ENCODE measurements around the gene SLC25A30. TPM values are rescaled to one million over a fixed set of nuclear protein-coding genes. Genes with fewer than 3 reads are reported as not detected.
"Not testable (repeated sequence)": the region's sequence is repeated elsewhere in the genome, so short reads cannot be mapped to it uniquely, and the experiment has no call there.

SLC25A30 gene
- total and polyA plus RNA-seq, 2 donors, result 2.9 to 5.9 TPM

GRCh38 chr13:45390348-45390747 is 27.8 kb downstream of the SLC25A30 start:
- not testable (repeated sequence) for H3K9me3 ChIP-seq (ENCODE audit: control insufficient read depth in 2 of 2, insufficient read depth in 1 of 2, low read length in 1 of 2); H3K27me3 ChIP-seq (ENCODE audit: control insufficient read depth in 2 of 2, insufficient read depth in 1 of 2, low read length in 1 of 2); DNase-seq (ENCODE audit: low read depth in 6 of 9, low spot score in 9 of 9); H3K4me1 ChIP-seq (ENCODE audit: control insufficient read depth in 2 of 2, insufficient read depth in 2 of 2, low read length in 2 of 2); H3K4me3 ChIP-seq (ENCODE audit: low read length in 2 of 2); H3K36me3 ChIP-seq (ENCODE audit: control insufficient read depth in 2 of 2, insufficient read depth in 2 of 2, low read length in 1 of 2); H3K27ac ChIP-seq (ENCODE audit: low read depth in 1 of 2, low read length in 1 of 2)
- 96% methylated on average over 8 of the region's 9 CpGs for WGBS

DNA sequence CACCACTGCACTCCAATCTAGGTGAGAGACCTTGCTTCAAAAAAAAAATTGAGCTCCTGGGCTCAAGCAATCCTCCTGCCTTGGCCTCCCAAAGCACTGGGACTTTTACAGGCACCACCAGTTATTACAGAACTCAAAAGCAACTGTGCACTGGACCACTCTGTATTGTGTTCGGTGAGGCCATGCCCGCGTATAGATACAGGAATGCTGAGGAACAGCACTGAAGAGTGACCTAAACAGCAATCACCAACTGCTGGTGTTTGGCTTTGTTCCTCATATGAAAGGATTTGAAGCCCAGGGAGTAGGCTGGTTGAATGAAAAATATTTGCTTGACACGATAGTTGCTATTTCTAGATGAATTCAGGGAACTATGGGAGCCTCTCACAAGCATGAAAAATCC is 29.5 kb downstream of the SLC25A30 start:
- no peak for DNase-seq (ENCODE audit: low read depth in 6 of 9, low spot score in 9 of 9)
- Histone ChIP-seq H3K4me1 (ENCODE audit: control insufficient read depth in 2 of 2, insufficient read depth in 2 of 2, low read length in 2 of 2) (no peaks in the 10 kb centered on the region), H3K4me3 (ENCODE audit: low read length in 2 of 2) (no peak overlapping the region), H3K36me3 (ENCODE audit: control insufficient read depth in 2 of 2, insufficient read depth in 2 of 2, low read length in 1 of 2) (peaks cover 0 to 8% of the 10 kb centered on the region in 2 donors), H3K9me3 (ENCODE audit: control insufficient read depth in 2 of 2, insufficient read depth in 1 of 2, low read length in 1 of 2) (no peaks in the 10 kb centered on the region), H3K27me3 (ENCODE audit: control insufficient read depth in 2 of 2, insufficient read depth in 1 of 2, low read length in 1 of 2) (no peaks in the 10 kb centered on the region), H3K27ac (ENCODE audit: low read depth in 1 of 2, low read length in 1 of 2) (no peak overlapping the region)
- WGBS, result 97% methylated on average over 4 of the region's 4 CpGs

DNA sequence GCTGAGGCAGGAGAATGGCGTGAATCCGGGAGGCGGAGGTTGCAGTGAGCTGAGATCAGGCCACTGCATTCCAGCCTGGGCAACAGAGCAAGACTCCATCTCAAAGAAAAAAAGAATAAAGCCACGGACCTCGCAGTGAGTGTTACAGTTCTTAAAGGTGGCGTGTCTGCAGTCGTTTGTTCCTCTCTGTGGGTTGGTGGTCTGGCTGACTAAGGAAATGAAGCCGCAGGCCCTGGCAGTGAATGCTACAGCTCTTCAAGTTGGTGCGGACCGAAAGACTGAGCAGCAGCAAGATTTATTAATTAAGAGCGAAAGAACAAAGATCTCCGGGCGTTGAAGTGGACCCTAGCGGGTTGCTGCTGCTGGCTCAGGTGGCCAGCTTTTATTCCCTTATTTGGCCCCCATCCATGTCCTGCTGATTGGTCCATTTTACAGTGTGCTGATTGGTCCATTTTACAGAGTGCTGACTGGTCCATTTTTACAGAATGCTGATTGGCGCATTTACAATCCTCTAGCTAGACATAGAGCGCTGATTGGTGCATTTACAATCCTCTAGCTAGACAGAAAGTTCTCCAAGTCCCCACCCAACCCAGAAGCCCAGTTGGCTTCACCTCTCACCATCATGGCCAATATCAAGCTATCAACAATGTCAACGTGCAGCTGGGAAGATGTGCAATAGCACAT is 31.1 kb downstream of the SLC25A30 start:
- not testable (repeated sequence) for H3K4me3 ChIP-seq (ENCODE audit: low read length in 2 of 2); H3K27me3 ChIP-seq (ENCODE audit: control insufficient read depth in 2 of 2, insufficient read depth in 1 of 2, low read length in 1 of 2); H3K4me1 ChIP-seq (ENCODE audit: control insufficient read depth in 2 of 2, insufficient read depth in 2 of 2, low read length in 2 of 2); DNase-seq (ENCODE audit: low read depth in 6 of 9, low spot score in 9 of 9); H3K36me3 ChIP-seq (ENCODE audit: control insufficient read depth in 2 of 2, insufficient read depth in 2 of 2, low read length in 1 of 2); H3K27ac ChIP-seq (ENCODE audit: low read depth in 1 of 2, low read length in 1 of 2); H3K9me3 ChIP-seq (ENCODE audit: control insufficient read depth in 2 of 2, insufficient read depth in 1 of 2, low read length in 1 of 2)
- 54% methylated on average over 17 of the region's 17 CpGs for WGBS

GRCh38 chr13:45385907-45386553 is 32.1 kb downstream of the SLC25A30 start:
- DNase-seq (ENCODE audit: low read depth in 6 of 9, low spot score in 9 of 9), result no peak
- H3K27ac ChIP-seq (ENCODE audit: low read depth in 1 of 2, low read length in 1 of 2), result no peak overlapping the region
- 98% methylated on average over 5 of the region's 5 CpGs for WGBS
- peaks cover 0 to 5% of the 10 kb centered on the region in 2 donors for H3K36me3 ChIP-seq (ENCODE audit: control insufficient read depth in 2 of 2, insufficient read depth in 2 of 2, low read length in 1 of 2)
- no peaks in the 10 kb centered on the region for H3K4me1 ChIP-seq (ENCODE audit: control insufficient read depth in 2 of 2, insufficient read depth in 2 of 2, low read length in 2 of 2)
- no peak overlapping the region for H3K4me3 ChIP-seq (ENCODE audit: low read length in 2 of 2)
- no peaks in the 10 kb centered on the region for H3K9me3 ChIP-seq (ENCODE audit: control insufficient read depth in 2 of 2, insufficient read depth in 1 of 2, low read length in 1 of 2)
- no peaks in the 10 kb centered on the region for H3K27me3 ChIP-seq (ENCODE audit: control insufficient read depth in 2 of 2, insufficient read depth in 1 of 2, low read length in 1 of 2)

- H3K27me3 ChIP-seq (ENCODE audit: control insufficient read depth in 2 of 2, insufficient read depth in 1 of 2, low read length in 1 of 2), result no peaks in the 10 kb centered on the region
- no peaks in the 10 kb centered on the region for H3K9me3 ChIP-seq (ENCODE audit: control insufficient read depth in 2 of 2, insufficient read depth in 1 of 2, low read length in 1 of 2)
- H3K27ac ChIP-seq (ENCODE audit: low read depth in 1 of 2, low read length in 1 of 2), result no peak overlapping the region
- peaks cover 0 to 5% of the 10 kb centered on the region in 2 donors for H3K36me3 ChIP-seq (ENCODE audit: control insufficient read depth in 2 of 2, insufficient read depth in 2 of 2, low read length in 1 of 2)
- WGBS, result over 99% methylated on average over 5 of the region's 5 CpGs
- DNase-seq (ENCODE audit: low read depth in 6 of 9, low spot score in 9 of 9), result no peak
- H3K4me1 ChIP-seq (ENCODE audit: control insufficient read depth in 2 of 2, insufficient read depth in 2 of 2, low read length in 2 of 2), result no peaks in the 10 kb centered on the region
- no peak overlapping the region for H3K4me3 ChIP-seq (ENCODE audit: low read length in 2 of 2)
Observed at GRCh38 chr13:45385320-45385719, 32.9 kb downstream of the SLC25A30 start.

DNA sequence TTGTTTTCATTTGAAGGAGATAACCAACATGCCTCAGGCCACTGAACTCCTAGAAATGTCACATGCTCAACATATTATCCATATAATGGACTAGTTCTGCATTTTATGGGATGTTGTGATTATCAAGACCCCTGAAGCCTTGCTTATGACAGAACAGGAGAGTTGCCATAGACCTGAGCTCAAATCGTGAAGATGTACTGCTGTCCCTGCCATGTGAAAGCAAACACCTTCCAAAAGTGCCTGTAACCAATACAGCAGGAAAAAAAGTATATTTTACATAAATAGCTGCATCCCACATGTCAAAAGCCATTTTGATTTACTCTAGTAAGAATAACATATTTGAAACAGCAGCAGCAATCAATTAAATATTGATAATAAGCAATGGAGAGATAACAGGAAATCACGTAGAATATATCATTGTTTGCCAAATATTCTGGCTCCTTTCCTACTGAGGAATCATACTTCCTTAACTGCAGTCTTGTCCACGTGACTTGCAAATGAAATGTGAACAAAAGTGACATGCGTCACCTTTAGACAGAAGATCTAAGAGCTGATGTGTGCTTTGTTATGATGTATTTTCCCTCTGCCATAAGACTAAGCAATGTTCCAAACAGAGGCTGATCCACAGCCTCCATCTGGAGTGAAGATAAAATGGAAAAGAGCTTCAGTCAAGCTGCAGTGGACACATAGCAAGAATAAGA is 33.5 kb downstream of the SLC25A30 start:
- H3K4me1 ChIP-seq (ENCODE audit: control insufficient read depth in 2 of 2, insufficient read depth in 2 of 2, low read length in 2 of 2), result no peaks in the 10 kb centered on the region
- H3K4me3 ChIP-seq (ENCODE audit: low read length in 2 of 2), result no peak overlapping the region
- H3K27me3 ChIP-seq (ENCODE audit: control insufficient read depth in 2 of 2, insufficient read depth in 1 of 2, low read length in 1 of 2), result no peaks in the 10 kb centered on the region
- H3K27ac ChIP-seq (ENCODE audit: low read depth in 1 of 2, low read length in 1 of 2), result no peak overlapping the region
- peaks cover 0 to 5% of the 10 kb centered on the region in 2 donors for H3K36me3 ChIP-seq (ENCODE audit: control insufficient read depth in 2 of 2, insufficient read depth in 2 of 2, low read length in 1 of 2)
- 98% methylated on average over 4 of the region's 4 CpGs for WGBS
- DNase-seq (ENCODE audit: low read depth in 6 of 9, low spot score in 9 of 9), result no peak
- no peaks in the 10 kb centered on the region for H3K9me3 ChIP-seq (ENCODE audit: control insufficient read depth in 2 of 2, insufficient read depth in 1 of 2, low read length in 1 of 2)

DNA sequence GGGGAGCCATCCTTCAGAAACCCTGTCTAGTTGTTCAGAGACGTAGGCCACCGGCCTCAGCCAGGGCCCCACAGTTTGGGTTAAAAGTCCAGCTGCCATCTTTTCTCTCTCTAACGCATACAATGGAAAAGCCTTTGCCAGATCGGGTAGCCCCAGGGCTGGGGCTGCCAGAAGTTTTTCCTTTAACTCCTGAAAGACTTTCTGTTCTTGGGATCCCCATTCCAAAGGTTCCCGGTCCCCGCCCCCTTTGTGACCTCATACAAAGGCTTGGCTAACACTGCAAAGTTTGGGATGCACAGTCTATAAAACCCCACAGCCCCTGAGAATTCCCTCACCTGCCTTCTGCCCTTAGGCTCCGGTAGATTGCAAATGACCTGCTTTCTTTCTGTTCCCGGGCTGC is 35.4 kb downstream of the SLC25A30 start:
- H3K27me3 ChIP-seq (ENCODE audit: control insufficient read depth in 2 of 2, insufficient read depth in 1 of 2, low read length in 1 of 2); H3K4me3 ChIP-seq (ENCODE audit: low read length in 2 of 2); H3K9me3 ChIP-seq (ENCODE audit: control insufficient read depth in 2 of 2, insufficient read depth in 1 of 2, low read length in 1 of 2); DNase-seq (ENCODE audit: low read depth in 6 of 9, low spot score in 9 of 9); H3K27ac ChIP-seq (ENCODE audit: low read depth in 1 of 2, low read length in 1 of 2); H3K4me1 ChIP-seq (ENCODE audit: control insufficient read depth in 2 of 2, insufficient read depth in 2 of 2, low read length in 2 of 2); H3K36me3 ChIP-seq (ENCODE audit: control insufficient read depth in 2 of 2, insufficient read depth in 2 of 2, low read length in 1 of 2): not testable (repeated sequence)
- 97% methylated on average over 8 of the region's 8 CpGs for WGBS

DNA sequence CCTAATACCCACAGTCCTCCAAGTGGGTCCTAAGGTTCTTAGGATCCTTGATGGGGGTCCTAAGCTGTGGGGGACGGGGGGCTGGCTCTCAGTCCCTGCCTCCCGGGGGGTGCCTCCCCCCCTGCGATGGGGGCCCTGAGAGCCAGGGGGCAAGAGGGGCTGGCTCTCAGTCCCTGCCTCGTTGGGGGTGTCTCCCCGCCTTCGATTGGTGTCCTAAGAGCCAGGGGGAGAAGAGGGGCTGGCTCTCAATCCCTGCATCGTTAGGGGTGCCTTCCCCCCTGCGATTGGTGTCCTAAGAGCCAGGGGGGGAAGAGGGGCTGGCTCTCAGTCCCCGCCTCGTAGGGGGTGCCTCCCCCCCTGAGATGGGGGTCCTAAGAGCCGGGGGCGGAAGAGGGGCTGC is 37.0 kb downstream of the SLC25A30 start:
- 96% methylated on average over 11 of the region's 12 CpGs for WGBS
- no peak for DNase-seq (ENCODE audit: low read depth in 6 of 9, low spot score in 9 of 9)

DNA sequence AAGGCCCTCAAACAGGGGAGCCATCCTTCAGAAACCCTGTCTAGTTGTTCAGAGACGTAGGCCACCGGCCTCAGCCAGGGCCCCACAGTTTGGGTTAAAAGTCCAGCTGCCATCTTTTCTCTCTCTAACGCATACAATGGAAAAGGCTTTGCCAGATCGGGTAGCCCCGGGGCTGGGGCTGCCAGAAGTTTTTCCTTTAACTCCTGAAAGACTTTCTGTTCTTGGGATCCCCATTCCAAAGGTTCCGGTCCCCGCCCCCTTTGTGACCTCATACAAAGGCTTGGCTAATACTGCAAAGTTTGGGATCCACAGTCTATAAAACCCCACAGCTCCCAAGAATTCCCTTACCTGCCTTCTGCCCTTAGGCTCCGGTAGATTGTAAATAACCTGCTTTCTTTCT is 37.5 kb downstream of the SLC25A30 start:
- H3K4me1 ChIP-seq (ENCODE audit: control insufficient read depth in 2 of 2, insufficient read depth in 2 of 2, low read length in 2 of 2); H3K27me3 ChIP-seq (ENCODE audit: control insufficient read depth in 2 of 2, insufficient read depth in 1 of 2, low read length in 1 of 2); H3K9me3 ChIP-seq (ENCODE audit: control insufficient read depth in 2 of 2, insufficient read depth in 1 of 2, low read length in 1 of 2); DNase-seq (ENCODE audit: low read depth in 6 of 9, low spot score in 9 of 9); H3K36me3 ChIP-seq (ENCODE audit: control insufficient read depth in 2 of 2, insufficient read depth in 2 of 2, low read length in 1 of 2); H3K4me3 ChIP-seq (ENCODE audit: low read length in 2 of 2); H3K27ac ChIP-seq (ENCODE audit: low read depth in 1 of 2, low read length in 1 of 2): not testable (repeated sequence)
- WGBS, result 95% methylated on average over 6 of the region's 8 CpGs

More for the DNA sequence above, 37.0 kb downstream of the SLC25A30 start:
- Histone ChIP-seq H3K36me3 (ENCODE audit: control insufficient read depth in 2 of 2, insufficient read depth in 2 of 2, low read length in 1 of 2) (peaks cover 0 to 5% of the 10 kb centered on the region in 2 donors), H3K27ac (ENCODE audit: low read depth in 1 of 2, low read length in 1 of 2) (no peak overlapping the region), H3K4me1 (ENCODE audit: control insufficient read depth in 2 of 2, insufficient read depth in 2 of 2, low read length in 2 of 2) (no peaks in the 10 kb centered on the region), H3K27me3 (ENCODE audit: control insufficient read depth in 2 of 2, insufficient read depth in 1 of 2, low read length in 1 of 2) (no peaks in the 10 kb centered on the region), H3K9me3 (ENCODE audit: control insufficient read depth in 2 of 2, insufficient read depth in 1 of 2, low read length in 1 of 2) (no peaks in the 10 kb centered on the region), H3K4me3 (ENCODE audit: low read length in 2 of 2) (no peak overlapping the region)

Measured in thymus (tissue), 11 donors.